HG03432 (cell line): Measurements from ENCODE around the gene CCDC102A.

Experiments used
- ATAC-seq: cut with Tn5 transposase; IDR thresholded peaks from one replicate; pipeline ENCODE4 v1.9.1; 2021; ENCODE audit warnings: mild to moderate bottlenecking, moderate library complexity; ENCODE audit not compliant: unreplicated experiment

Gene CCDC102A

GRCh38 chr16:57538235-57538721, 1.9 kb upstream of the CCDC102A start:
- ATAC-seq, result no peak

DNA sequence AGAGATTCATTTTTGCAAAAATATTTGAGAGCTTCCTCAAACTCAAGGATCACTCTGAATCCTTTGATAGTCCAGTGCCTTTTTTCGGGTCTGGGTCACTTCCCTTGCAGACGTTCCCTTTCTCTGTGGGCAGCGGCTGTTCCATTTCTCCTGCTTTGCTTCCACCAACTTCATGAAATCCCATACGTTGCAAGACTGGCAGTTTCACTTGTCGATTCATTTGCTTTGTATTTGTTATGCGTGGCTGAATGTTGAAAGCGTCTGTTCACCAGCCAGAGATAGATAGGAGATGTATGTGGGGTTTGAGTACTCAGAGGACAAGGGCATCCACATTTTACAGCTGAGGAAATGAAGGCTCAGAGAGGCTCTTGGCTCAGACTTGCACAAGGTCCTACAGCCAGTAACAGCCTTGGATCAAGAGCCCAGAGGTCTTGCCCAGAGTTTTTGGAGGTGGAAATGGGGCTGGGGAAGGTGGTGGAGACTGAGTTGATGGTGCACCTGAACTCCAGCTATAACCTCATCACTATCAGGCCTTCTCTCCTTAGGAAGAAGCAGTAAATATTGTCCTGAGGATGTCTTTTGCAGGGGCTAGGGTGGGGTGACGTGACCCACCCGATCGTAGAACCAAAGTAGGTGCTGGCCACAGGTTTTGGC, 1.3 kb upstream of the CCDC102A start:
- no peak for ATAC-seq

GRCh38 chr16:57537194-57537505, 779 bp upstream of the CCDC102A start:
- no peak for ATAC-seq

DNA sequence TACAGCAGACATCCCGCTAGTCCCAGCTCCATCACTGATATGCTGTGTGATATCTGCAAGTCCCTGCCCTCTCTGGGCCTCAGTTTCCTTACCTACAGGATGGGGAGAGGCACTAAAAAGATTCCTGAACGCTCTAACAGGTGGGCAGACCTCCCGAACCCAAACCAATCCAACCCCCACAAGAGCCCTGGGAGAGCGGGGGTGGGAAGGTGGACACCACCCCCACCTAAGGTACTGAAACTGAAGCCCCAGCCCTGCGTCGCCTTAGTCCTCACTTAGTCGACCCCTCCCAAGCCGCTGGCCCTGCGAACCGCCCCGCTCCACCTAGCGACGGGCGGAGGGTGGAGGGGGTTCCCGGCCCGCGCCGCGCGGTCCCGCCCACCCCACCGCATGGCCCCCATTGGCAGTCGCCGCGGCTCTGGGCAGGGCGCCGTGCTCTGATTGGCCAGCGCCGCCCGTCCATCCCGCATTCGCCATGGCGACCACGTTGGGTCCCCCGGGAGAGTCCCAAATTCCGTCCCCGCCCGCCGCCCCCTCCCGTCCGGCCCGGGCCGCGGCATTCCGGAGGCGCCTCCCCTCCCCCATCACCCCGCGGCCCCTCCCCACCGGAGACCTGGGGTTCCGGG, 578 bp downstream of the CCDC102A start:
- peak; percentile 75 for ATAC-seq

DNA sequence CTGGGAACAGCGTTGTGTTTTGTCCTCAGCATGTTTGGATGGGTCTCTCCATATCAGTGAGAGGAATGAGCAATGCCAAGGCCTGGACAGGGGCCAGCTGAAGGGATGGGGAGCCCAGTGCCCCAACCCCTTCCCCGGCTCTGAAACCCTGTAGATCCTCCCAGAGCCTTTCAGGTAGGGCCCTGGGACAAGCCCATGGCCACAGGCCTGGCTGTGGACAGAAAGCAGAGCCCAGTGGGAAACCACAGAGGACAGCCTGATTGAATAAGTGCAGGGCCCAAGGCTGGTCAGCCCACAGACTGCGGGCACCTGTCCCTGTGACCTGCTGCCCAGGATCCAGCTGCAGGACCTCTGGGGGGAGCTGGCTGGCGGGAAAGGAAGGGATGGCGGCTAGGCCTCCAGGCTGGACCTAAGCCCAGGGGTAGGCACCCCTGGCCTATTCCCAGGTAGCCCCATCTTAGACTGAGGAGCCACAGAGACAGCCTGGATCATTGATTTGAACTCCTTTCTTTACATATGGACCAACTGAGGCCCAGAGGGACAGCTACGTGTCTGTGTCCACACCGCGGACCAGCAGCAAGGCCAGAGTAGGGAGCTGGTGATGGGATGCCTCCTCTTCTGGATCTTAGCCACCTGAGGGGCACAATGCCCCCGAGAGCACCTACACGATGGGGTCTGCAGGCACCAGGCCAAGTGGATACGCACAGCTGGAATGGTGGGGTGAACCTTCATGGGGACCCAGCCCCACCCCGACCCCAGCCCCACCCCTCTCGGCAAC, 1.3 kb downstream of the CCDC102A start:
- ATAC-seq, result no peak

- ATAC-seq, result no peak
Observed at GRCh38 chr16:57534337-57534880, 2.0 kb downstream of the CCDC102A start.

DNA sequence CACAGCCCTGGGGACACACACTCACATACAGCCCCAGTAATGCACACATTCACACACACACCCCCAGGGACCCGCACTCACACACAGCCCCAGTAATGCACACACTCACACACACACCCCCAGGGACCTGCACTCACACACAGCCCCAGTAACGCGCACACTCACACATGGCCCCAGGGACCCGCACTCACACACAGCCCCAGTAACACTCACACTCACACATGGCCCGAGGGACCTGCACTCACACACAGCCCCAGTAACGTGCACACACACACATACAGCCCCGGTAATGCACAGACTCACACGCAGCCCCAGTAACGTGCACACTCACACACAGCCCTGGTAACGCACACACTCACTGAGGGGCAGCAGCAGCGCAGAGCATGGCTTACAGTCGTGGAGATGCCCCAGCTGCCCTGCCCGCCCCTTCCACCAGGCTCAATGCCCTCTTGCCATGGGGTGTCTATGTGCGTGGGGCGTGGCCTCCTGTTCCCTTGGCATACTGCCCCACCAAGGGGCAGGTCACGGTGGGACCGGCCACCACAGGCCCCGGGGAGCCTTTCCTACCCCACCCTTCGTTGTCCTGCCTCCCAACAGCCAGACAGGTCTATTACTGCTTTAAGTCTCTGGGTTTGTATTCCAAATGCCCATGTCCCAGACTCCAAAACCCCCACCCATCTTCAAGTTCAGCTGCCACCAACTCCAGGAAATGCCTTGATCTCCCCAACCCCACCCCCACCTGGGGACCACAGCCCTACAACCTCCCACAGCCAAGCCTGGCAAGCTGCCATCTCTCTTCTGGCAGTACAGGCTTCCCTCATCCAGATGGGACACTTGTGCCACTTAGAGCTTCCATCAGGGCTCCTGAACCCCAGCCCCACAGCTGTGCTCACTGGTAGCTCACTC, 2.7 kb downstream of the CCDC102A start:
- ATAC-seq, result no peak

DNA sequence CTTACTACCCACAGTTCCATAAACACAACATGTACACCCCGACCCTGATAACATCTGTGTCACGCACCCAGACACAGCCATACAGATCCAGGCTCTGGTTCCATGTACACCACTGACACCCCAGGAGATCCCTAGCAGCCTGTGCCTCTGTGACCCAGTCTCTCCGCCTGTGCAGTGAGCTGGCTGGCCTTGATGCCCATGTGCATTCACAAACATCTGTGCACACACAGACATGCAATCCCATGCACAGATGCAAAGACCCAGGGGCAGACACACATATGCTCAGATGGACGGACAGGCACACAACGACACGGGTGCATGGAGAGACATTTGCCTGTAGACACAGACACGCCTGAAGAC, 4.1 kb downstream of the CCDC102A start:
- no peak for ATAC-seq

GRCh38 chr16:57531635-57532265, 4.6 kb downstream of the CCDC102A start:
- no peak for ATAC-seq

GRCh38 chr16:57531253-57531575, 5.2 kb downstream of the CCDC102A start:
- ATAC-seq, result no peak

DNA sequence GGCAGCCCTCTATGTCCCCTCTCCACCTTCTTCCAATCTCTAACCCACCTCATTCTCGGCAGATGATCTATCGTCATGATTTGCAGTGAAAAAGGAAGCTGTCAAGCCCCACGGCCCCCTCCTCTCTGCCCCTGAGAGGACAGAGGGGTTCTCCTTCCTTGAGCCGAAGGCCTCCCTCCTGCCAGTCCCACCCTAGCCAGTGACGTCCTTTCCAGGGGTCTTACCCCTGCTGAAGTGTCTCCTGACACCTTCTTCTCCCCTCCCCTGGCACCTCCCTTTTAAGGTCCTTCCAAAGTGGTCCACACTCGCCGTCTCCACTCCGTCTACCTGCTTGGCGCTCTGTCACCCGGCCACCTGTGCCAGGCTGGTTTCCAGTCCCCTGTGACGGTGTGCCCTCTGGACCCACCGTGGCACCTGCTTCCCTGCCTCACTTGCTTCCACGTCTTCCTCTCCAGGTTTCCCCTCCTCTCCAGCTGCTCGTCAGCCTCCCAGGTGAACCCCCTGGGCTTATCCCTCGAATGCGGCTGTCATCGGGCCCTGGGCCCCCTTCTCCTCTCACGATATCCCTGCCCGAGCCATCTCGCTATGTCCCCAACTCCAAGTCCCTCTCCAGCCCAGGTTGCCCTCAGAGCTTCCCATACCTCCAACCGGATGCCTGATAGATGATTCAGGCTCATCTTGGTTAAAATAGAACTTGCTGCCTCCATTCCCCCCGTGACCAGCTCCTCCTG, 5.7 kb downstream of the CCDC102A start:
- no peak for ATAC-seq

- peak; percentile 79 for ATAC-seq
Observed at GRCh38 chr16:57530104-57530521, 6.3 kb downstream of the CCDC102A start.

DNA sequence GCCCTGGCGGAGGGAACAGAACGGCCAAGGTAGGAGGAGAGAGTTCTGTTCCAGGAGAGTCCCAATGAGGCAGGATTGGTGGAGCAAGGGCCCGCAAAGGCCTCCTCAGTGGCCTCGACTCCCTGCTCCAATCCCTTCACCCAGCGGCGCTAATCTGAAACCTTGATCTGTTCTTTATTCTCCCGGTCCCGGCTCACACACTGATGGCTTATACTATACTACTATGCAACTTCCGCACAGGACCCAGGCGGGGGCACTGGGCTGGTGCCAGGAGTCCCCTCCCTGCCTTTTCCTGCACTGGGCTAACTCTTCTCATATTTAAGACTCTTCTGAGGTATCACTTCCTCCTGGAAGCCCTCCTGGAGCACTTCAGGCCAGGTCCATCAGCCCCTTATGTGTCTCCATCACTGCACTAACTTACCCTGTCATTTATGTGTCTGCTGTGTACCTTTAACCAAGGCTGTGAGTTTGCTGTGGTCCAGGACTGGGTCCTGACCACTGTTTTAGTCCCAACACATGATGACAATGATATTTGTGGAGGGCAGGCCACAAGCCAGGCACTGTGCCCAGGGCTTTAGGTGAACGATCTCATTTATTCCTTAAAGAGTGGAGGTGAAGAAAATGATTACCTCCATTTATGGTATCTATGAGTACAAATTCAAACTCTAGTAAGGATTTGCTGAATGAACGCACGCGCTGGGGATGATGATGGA, 6.8 kb downstream of the CCDC102A start:
- peak; percentile 15 for ATAC-seq

DNA sequence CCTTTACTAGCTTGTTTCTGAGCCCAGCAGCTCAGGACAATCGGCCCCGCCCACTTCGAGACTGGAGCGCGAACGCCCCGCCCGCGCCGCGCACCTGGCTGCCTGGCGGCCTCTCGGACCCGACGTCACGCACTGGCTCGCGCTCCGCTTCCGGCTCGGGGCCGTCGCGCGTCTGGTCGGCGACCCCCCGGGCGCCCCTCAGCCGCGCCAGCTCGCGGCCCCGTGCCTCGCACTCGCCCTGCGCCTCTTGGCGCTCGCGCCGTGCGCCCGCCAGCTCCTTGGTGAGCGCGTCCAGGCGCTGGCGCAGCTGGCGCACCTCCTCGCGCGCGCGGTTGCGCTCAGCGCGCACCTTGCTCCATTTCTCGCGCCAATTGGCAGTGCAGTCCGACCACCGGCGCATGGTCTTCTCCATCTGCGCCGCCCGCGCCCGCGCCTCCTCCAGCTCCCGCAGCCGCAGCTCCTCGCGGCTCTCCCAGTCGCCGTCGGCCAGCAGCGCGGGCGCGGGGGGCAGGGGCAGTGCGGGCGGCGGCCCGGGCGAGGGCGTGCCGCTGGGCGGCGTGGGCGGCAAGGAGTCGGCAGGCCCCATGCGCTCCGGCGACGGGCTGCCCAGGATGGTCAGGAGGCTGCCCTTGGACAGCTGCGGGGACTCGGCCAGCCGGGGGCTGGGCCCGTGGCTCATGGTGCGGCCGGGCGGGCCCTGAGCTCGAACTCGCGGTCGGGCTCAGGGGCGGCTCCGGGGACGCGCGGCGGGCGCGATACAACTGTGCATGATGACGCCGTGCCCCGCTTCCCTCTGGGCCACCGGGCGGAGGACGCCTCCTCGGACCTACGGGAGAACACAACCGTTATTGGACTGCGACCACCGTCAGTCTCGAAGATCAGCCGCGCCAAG, 7.6 kb downstream of the CCDC102A start:
- ATAC-seq, result no peak

DNA sequence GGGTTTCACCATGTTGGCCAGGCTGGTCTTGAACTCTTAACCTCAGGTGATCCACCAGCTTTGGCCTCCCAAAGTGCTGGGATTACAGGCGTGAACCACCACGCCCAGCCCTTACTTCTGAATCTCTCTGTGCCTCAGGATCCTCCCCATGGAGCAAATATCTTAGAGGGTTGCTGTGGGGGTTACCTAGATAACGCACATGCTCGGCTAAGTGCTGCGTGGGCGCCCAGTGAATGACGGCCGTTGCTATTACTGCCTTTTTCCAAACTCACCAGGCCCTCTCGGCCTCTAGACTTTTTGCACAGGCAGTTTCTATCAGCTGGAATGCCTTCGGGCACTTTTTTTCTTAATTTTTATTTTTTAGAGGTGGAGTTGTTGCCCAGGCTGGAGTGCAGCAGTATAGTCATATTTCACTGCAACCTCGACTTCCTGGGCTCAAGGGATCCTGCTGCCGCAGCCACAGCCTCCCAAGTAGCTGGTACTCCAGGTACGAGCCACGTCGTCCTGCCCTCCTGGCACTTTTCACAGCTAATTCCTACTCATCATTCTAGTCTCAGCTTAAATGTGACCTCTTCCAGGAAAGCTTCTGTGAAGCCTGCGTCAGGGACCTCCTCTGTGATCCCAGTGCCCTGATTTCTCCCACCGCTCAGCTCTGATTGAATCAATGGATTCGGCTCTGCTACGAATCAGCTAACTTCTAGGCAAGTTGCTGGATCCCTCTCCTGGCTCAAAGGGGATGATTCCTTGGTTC, 8.6 kb downstream of the CCDC102A start:
- ATAC-seq, result no peak

- ATAC-seq, result no peak
Observed at GRCh38 chr16:57527027-57527426, 9.3 kb downstream of the CCDC102A start.

DNA sequence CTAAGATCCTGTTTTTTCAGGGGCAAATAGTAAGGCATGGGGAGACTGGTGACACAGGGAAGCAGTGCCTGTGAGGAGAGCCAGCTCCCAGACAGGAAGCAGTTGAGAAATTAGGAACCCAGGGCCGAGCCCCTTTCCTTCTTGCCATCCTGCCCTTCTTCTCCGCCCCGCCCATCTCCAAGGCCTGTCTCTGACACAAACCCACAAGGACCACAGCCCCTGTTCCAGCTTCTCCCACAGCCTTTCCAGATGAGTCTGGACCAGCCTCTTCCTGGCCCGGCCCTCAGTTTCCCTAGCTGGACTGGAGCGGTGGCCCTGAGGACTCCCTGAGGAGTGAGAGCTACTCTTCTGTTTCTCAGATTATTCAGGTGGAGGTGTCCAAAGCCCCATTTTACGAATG, 9.9 kb downstream of the CCDC102A start:
- ATAC-seq, result no peak

DNA sequence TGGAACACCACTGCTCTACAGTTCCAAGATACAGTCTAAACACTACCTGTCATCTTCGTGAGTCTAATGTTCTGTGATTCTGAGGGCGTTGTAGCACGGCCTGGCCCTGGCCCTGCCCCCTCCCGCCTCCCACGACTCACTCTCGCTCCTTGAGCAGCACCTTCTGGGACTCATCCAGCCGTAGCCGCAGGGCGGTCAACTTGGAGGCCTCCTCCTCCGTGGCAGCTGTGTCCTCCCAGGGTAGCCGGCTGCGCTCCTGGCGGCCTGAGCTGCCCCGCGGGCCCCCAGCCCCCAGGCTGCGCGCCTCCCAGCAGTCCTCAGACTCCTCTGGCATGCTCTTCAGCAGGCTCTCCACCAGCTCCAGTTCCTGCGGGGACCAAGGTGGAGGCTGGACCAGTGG, 10.6 kb downstream of the CCDC102A start:
- no peak for ATAC-seq
